Thyroid gland (tissue), 4 donors: ENCODE measurements around the gene ROGDI. TPM values are rescaled to one million over a fixed set of nuclear protein-coding genes. Genes with fewer than 3 reads are reported as not detected.

Source experiments
- DNase-seq, 2 donors: peaks; one replicate each; pipeline ENCODE4 v3.0.0-alpha.2; 2019
- H3K27ac ChIP-seq, 3 donors: fragments of 200-600 bp; sonication (generic); 1 replicate in 2 of 3; 2 replicates in 1 of 3; pipeline ENCODE4 v1.5.1; 2016 to 2019; ENCODE audit warnings: mild to moderate bottlenecking in 1 of 3, moderate library complexity in 1 of 3
- H3K27me3 ChIP-seq: fragments of 200-600 bp; sonication (generic); one replicate; pipeline ENCODE4 v1.5.1; 2019
- H3K36me3 ChIP-seq, 2 donors: fragments of 200-600 bp; sonication (generic); one replicate each; pipeline ENCODE4 v1.5.1; 2016 to 2019
- H3K4me1 ChIP-seq, 2 donors: fragments of 200-600 bp; sonication (generic); one replicate each; pipeline ENCODE4 v1.5.1; 2017 to 2019
- H3K4me3 ChIP-seq, 3 donors: fragments of 200-600 bp; sonication (generic); replicated peaks in 1 of 3; 1 replicate in 2 of 3; 2 replicates in 1 of 3; pipeline ENCODE4 v1.5.1; 2016; ENCODE audit warnings: mild to moderate bottlenecking in 1 of 3
- H3K9me3 ChIP-seq: fragments of 200-600 bp; sonication (generic); one replicate; pipeline ENCODE4 v1.5.1; 2017
- CTCF ChIP-seq, 6 experiments: fragments of 200-600 bp in 3 of 6; fragments of 450-650 bp in 3 of 6; sonication (generic) in 3 of 6; IDR thresholded peaks; one replicate each; pipeline ENCODE4 v1.5.1; 2016 to 2019; ENCODE audit warnings: antibody characterized with exemption in 6 of 6, mild to moderate bottlenecking in 2 of 6, inconsistent platforms in 1 of 6, moderate library complexity in 1 of 6
- POLR2A ChIP-seq, 2 donors: fragments of 450-650 bp; IDR thresholded peaks; one replicate each; pipeline ENCODE4 v1.6.1; 2017; ENCODE audit warnings: antibody characterized with exemption in 2 of 2, mild to moderate bottlenecking in 2 of 2, moderate library complexity in 1 of 2
- WGBS, 2 donors: methylation state at CpG; one replicate each; pipeline ENCODE4 v1.1.5; 2017; 5-methylcytosine and 5-hydroxymethylcytosine counted together
- intact Hi-C: fragments of 100-400 bp; cut with DNase I; formaldehyde crosslinking; loops from one replicate; pipeline ENCODE4 v1.15.1; 2023
- total RNA-seq, 4 donors: library from RNA; depleted of rRNA; stranded (reverse); fragments of >200 nt; gene quantifications; one replicate each; pipeline ENCODE4 v1.2.3, GENCODE V29; 2016

The ROGDI gene
- total RNA-seq, 4 donors from 2014 or later: 5.9 to 12.1 (median 8.4) TPM

- Histone ChIP-seq H3K9me3 (no peaks in the 10 kb centered on the region), H3K36me3 (peaks cover 29 to 79% of the 10 kb centered on the region in 2 donors), H3K27ac (no peak overlapping the region), H3K4me1 (no peaks in the 10 kb centered on the region), H3K4me3 (no peak overlapping the region), H3K27me3 (no peaks in the 10 kb centered on the region)
- TF ChIP-seq POLR2A (IDR thresholded peaks at IDR 0.05) (no peak), CTCF (IDR thresholded peaks at IDR 0.05) (no peak)
- intact Hi-C loops: no loop called here
- DNase-seq: no peak
These were observed 11.6 kb upstream of the ROGDI start for GRCh38 chr16:4814046-4814445.

GRCh38 chr16:4813251-4814003 is 11.0 kb upstream of the ROGDI start:
- TF ChIP-seq CTCF (IDR thresholded peaks at IDR 0.05): no peak
- no peak for TF ChIP-seq POLR2A (IDR thresholded peaks at IDR 0.05)
- H3K36me3 ChIP-seq: peaks cover 29 to 84% of the 10 kb centered on the region in 2 donors
- no peaks in the 10 kb centered on the region for H3K9me3 ChIP-seq
- H3K4me3 ChIP-seq: no peak overlapping the region
- intact Hi-C loops: no loop called here
- whole genome bisulfite sequencing, 2 donors: 97 to 100% methylated on average over 12 to 15 of the region's 16 CpGs
- no peaks in the 10 kb centered on the region for H3K27me3 ChIP-seq
- H3K4me1 ChIP-seq: no peaks in the 10 kb centered on the region
- no peak for DNase-seq
- H3K27ac ChIP-seq: no peak overlapping the region

- no peak overlapping the region for H3K4me3 ChIP-seq
- H3K4me1 ChIP-seq: no peaks in the 10 kb centered on the region
- 93% methylated on average over 9 of the region's 9 CpGs; no CpG with 5 or more reads in 1 of the 2 donors for WGBS, 2 donors
- H3K27ac ChIP-seq: no peak overlapping the region
- no peak for DNase-seq
- H3K36me3 ChIP-seq: peaks cover 22 to 80% of the 10 kb centered on the region in 2 donors
- TF ChIP-seq CTCF (IDR thresholded peaks at IDR 0.05) (no peak), POLR2A (IDR thresholded peaks at IDR 0.05) (no peak)
- no peaks in the 10 kb centered on the region for H3K9me3 ChIP-seq
- intact Hi-C loops: no loop called here
- no peaks in the 10 kb centered on the region for H3K27me3 ChIP-seq
These were observed 9.3 kb upstream of the ROGDI start for GRCh38 chr16:4811773-4812172.

- no peaks in the 10 kb centered on the region for H3K9me3 ChIP-seq
- intact Hi-C loops: no loop called here
- H3K27me3 ChIP-seq: no peaks in the 10 kb centered on the region
- peaks cover 26 to 74% of the 10 kb centered on the region in 2 donors for H3K36me3 ChIP-seq
- TF ChIP-seq POLR2A (IDR thresholded peaks at IDR 0.05) (no peak), CTCF (IDR thresholded peaks at IDR 0.05) (no peak)
- WGBS, 2 donors: 93 to 96% methylated on average over 3 of the region's 3 CpGs
- H3K4me3 ChIP-seq: no peak overlapping the region
- no peak for DNase-seq
- H3K27ac ChIP-seq: no peak overlapping the region
- H3K4me1 ChIP-seq: no peaks in the 10 kb centered on the region
These were observed 8.8 kb upstream of the ROGDI start for GRCh38 chr16:4811242-4811641.

GRCh38 chr16:4806280-4806679 is 3.8 kb upstream of the ROGDI start:
- H3K36me3 ChIP-seq: peaks cover 14 to 33% of the 10 kb centered on the region in 2 donors

More at GRCh38 chr16:4806280-4806679, 3.8 kb upstream of the ROGDI start:
- Histone ChIP-seq H3K4me1 (peaks cover 6 to 8% of the 10 kb centered on the region in 2 donors), H3K27me3 (no peaks in the 10 kb centered on the region), H3K4me3 (no peak overlapping the region), H3K9me3 (no peaks in the 10 kb centered on the region), H3K27ac (no peak overlapping the region)
- no peak for DNase-seq
- WGBS, 2 donors: 97 to 98% methylated on average over 6 of the region's 6 CpGs
- intact Hi-C loops: no loop called here
- no peak for TF ChIP-seq CTCF (IDR thresholded peaks at IDR 0.05)
- no peak for TF ChIP-seq POLR2A (IDR thresholded peaks at IDR 0.05)
